Trophoblast cell (in vitro differentiated cells and primary cell): ENCODE data around the gene SMAP2.
"Not testable (repeated sequence)": the region's sequence is repeated elsewhere in the genome, so short reads cannot be mapped to it uniquely, and the experiment has no call there.

Experiments
- DNase-seq, 2 donors: peaks; one replicate each; pipeline ENCODE4 v3.0.0-alpha.2; 2016
- H2AFZ ChIP-seq: 2 replicates; pipeline ENCODE4 v1.6.1; 2013; ENCODE audit warnings: low read length, moderate library complexity, mild to moderate bottlenecking; ENCODE audit not compliant: insufficient read depth, poor library complexity
- H2AK5ac ChIP-seq: 2 replicates; pipeline ENCODE4 v1.6.1; 2013; ENCODE audit warnings: mild to moderate bottlenecking, low read length
- H2BK120ac ChIP-seq: 2 replicates; pipeline ENCODE4 v1.6.1; 2013; ENCODE audit warnings: low read length, mild to moderate bottlenecking, moderate library complexity; ENCODE audit not compliant: insufficient read depth, poor library complexity
- H2BK12ac ChIP-seq: 2 replicates; pipeline ENCODE4 v1.6.1; 2013; ENCODE audit warnings: mild to moderate bottlenecking, low read length, moderate library complexity
- H2BK5ac ChIP-seq: 2 replicates; pipeline ENCODE4 v1.6.1; 2013; ENCODE audit warnings: low read length, low read depth, moderate library complexity, mild to moderate bottlenecking; ENCODE audit not compliant: poor library complexity
- H3K14ac ChIP-seq: 2 replicates; pipeline ENCODE4 v1.6.1; 2013; ENCODE audit warnings: mild to moderate bottlenecking, low read length
- H3K18ac ChIP-seq: 2 replicates; pipeline ENCODE4 v1.6.1; 2013; ENCODE audit warnings: mild to moderate bottlenecking, low read length
- H3K23ac ChIP-seq: 2 replicates; pipeline ENCODE4 v1.6.1; 2013; ENCODE audit warnings: low read length
- H3K27ac ChIP-seq: 2 replicates; pipeline ENCODE4 v1.5.1; 2013; ENCODE audit warnings: low read depth, mild to moderate bottlenecking, inconsistent platforms, low read length, moderate library complexity
- H3K27me3 ChIP-seq: 2 replicates; pipeline ENCODE4 v1.6.1; 2013; ENCODE audit warnings: inconsistent platforms, mild to moderate bottlenecking, low read length, moderate library complexity; ENCODE audit not compliant: insufficient read depth
- H3K36me3 ChIP-seq, 2 experiments: 1 replicate in 1 of 2; 2 replicates in 1 of 2; pipeline ENCODE4 v1.6.1; 2013; ENCODE audit warnings: low read length in 2 of 2, mild to moderate bottlenecking in 2 of 2, moderate library complexity in 1 of 2; ENCODE audit not compliant: insufficient read depth in 2 of 2, control insufficient read depth in 1 of 2
- H3K4ac ChIP-seq: 2 replicates; pipeline ENCODE4 v1.6.1; 2013; ENCODE audit warnings: low read depth, mild to moderate bottlenecking, low read length, moderate library complexity
- H3K4me1 ChIP-seq, 2 experiments: 1 replicate in 1 of 2; 2 replicates in 1 of 2; pipeline ENCODE4 v1.6.1; 2013; ENCODE audit warnings: low read length in 2 of 2, mild to moderate bottlenecking in 2 of 2, moderate library complexity in 1 of 2; ENCODE audit not compliant: insufficient read depth in 2 of 2, control insufficient read depth in 1 of 2
- H3K4me2 ChIP-seq: 2 replicates; pipeline ENCODE4 v1.6.1; 2013; ENCODE audit warnings: inconsistent platforms, mild to moderate bottlenecking, low read length, moderate library complexity
- H3K4me3 ChIP-seq: 2 replicates; pipeline ENCODE4 v1.5.1; 2013; ENCODE audit warnings: mild to moderate bottlenecking, low read depth, low read length, inconsistent platforms
- H3K79me1 ChIP-seq: one replicate; pipeline ENCODE4 v1.6.1; 2013; ENCODE audit warnings: low read length
- H3K79me2 ChIP-seq: 2 replicates; pipeline ENCODE4 v1.6.1; 2013; ENCODE audit warnings: low read length, mild to moderate bottlenecking; ENCODE audit not compliant: control insufficient read depth, insufficient read depth, poor library complexity
- H3K9ac ChIP-seq: 2 replicates; pipeline ENCODE4 v1.6.1; 2013; ENCODE audit warnings: mild to moderate bottlenecking, low read length
- H3K9me3 ChIP-seq: 2 replicates; pipeline ENCODE4 v1.6.1; 2013; ENCODE audit warnings: low read depth, mild to moderate bottlenecking, control low read depth, inconsistent platforms, low read length; ENCODE audit not compliant: insufficient read depth
- H4K12ac ChIP-seq: 2 replicates; pipeline ENCODE4 v1.6.1; 2013; ENCODE audit warnings: low read depth, mild to moderate bottlenecking, low read length, moderate library complexity
- H4K8ac ChIP-seq: 2 replicates; pipeline ENCODE4 v1.6.1; 2013; ENCODE audit warnings: low read depth, mild to moderate bottlenecking, low read length, moderate library complexity
- H4K91ac ChIP-seq: one replicate; pipeline ENCODE4 v1.6.1; 2013; ENCODE audit warnings: low read depth, mild to moderate bottlenecking, low read length, moderate library complexity
- WGBS: extraction: QIAGEN DNeasy Blood & Tissue Kit; methylation state at CpG from one replicate; pipeline ENCODE4 v1.1.7; 2013; ENCODE audit warnings: missing lambda C conversion rate; ENCODE audit not compliant: insufficient read length, insufficient coverage; ENCODE audit errors: extremely low coverage; 5-methylcytosine and 5-hydroxymethylcytosine counted together

Gene SMAP2

DNA sequence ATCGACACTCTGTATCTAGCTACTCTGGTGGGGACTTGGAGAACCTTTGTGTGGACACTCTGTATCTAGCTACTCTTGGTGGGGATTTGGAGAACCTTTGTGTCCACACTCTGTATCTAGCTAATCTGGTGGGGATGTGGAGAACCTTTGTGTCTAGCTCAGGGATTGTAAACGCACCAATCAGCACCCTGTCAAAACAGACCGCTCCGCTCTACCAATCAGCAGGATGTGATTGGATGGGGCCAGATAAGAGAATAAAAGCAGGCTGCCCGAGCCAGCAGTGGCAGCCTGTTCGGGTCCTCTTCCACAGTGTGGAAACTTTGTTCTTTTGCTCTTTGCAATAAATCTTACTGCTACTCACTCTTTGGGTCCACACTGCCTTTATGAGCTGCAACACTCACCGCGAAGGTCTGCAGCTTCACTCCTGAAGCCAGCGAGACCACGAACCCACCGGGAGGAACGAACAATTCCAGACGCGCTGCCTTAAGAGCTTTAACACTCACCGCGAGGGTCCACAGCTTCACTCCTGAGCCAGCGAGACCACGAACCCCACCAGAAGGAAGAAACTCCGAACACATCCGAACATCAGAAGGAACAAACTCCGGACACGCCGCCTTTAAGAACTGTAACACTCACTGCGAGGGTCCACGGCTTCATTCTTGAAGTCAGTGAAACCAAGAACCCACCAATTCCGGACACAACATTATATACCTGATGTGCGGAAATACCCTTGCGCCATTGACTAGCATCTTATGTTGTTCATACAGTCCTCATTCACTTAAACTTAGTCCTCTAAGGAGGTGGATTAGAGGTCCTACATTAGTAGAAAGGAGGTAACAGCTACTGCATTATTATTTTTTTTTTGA lies 15.2 kb downstream of the SMAP2 start:
- not testable (repeated sequence) for H2BK12ac ChIP-seq, H3K27ac ChIP-seq, H3K9me3 ChIP-seq, H2AFZ ChIP-seq, H3K4me1 ChIP-seq, H3K79me2 ChIP-seq, H3K23ac ChIP-seq, H2AK5ac ChIP-seq, H2BK120ac ChIP-seq, H3K4me2 ChIP-seq, H4K91ac ChIP-seq, H3K36me3 ChIP-seq, H4K12ac ChIP-seq, H3K9ac ChIP-seq, H3K18ac ChIP-seq, H2BK5ac ChIP-seq, H3K4ac ChIP-seq, H3K27me3 ChIP-seq, DNase-seq, H3K4me3 ChIP-seq, H3K14ac ChIP-seq, H3K79me1 ChIP-seq, H4K8ac ChIP-seq
- WGBS = no CpG with 5 or more reads among the region's 28 CpGs

- no peak overlapping the region for H3K9ac ChIP-seq
- no peak overlapping the region for H4K12ac ChIP-seq
- no peak overlapping the region for H2AFZ ChIP-seq
- no peak overlapping the region for H2BK120ac ChIP-seq
- H3K36me3 ChIP-seq = no peaks in the 10 kb centered on the region
- H3K27me3 ChIP-seq = no peaks in the 10 kb centered on the region
- H3K4ac ChIP-seq = no peak overlapping the region
- no peak overlapping the region for H3K27ac ChIP-seq
- no peak overlapping the region for H3K18ac ChIP-seq
- no peak overlapping the region for H2BK5ac ChIP-seq
- no peaks in the 10 kb centered on the region for H3K79me2 ChIP-seq
- no peak overlapping the region for H3K4me3 ChIP-seq
- no peak overlapping the region for H4K8ac ChIP-seq
- no peak overlapping the region for H3K23ac ChIP-seq
- H4K91ac ChIP-seq = no peak overlapping the region
- no peaks in the 10 kb centered on the region for H3K9me3 ChIP-seq
- H2BK12ac ChIP-seq = no peak overlapping the region
- no CpG with 5 or more reads among the region's 3 CpGs for WGBS
- H2AK5ac ChIP-seq = no peak overlapping the region
- no peak overlapping the region for H3K4me2 ChIP-seq
- no peaks in the 10 kb centered on the region for H3K79me1 ChIP-seq
- no peak for DNase-seq
- H3K4me1 ChIP-seq = no peaks in the 10 kb centered on the region
- H3K14ac ChIP-seq = no peak overlapping the region
Measured at GRCh38 chr1:40389322-40389803, 15.8 kb downstream of the SMAP2 start.

GRCh38 chr1:40389871-40390560 lies 16.5 kb downstream of the SMAP2 start:
- WGBS = no CpG with 5 or more reads among the region's 4 CpGs

GRCh38 chr1:40390857-40391256 lies 17.3 kb downstream of the SMAP2 start:
- H2AFZ ChIP-seq = no peak overlapping the region
- no peaks in the 10 kb centered on the region for H3K27me3 ChIP-seq
- no peak overlapping the region for H3K4ac ChIP-seq
- no peak overlapping the region for H3K4me3 ChIP-seq
- H3K79me1 ChIP-seq = no peaks in the 10 kb centered on the region
- no peak overlapping the region for H2BK120ac ChIP-seq
- H3K27ac ChIP-seq = no peak overlapping the region
- no peak overlapping the region for H2BK12ac ChIP-seq
- H3K9ac ChIP-seq = no peak overlapping the region
- H2BK5ac ChIP-seq = no peak overlapping the region
- no peak overlapping the region for H3K4me2 ChIP-seq
- no peak overlapping the region for H4K12ac ChIP-seq
- no peak overlapping the region for H2AK5ac ChIP-seq
- no peak overlapping the region for H4K8ac ChIP-seq
- H3K18ac ChIP-seq = no peak overlapping the region
- no peaks in the 10 kb centered on the region for H3K79me2 ChIP-seq
- no peak for DNase-seq
- no peaks in the 10 kb centered on the region for H3K36me3 ChIP-seq
- WGBS = no CpG with 5 or more reads among the region's 3 CpGs
- H3K9me3 ChIP-seq = no peaks in the 10 kb centered on the region
- no peak overlapping the region for H3K14ac ChIP-seq
- no peak overlapping the region for H3K23ac ChIP-seq
- H3K4me1 ChIP-seq = no peaks in the 10 kb centered on the region
- H4K91ac ChIP-seq = no peak overlapping the region

More at GRCh38 chr1:40389871-40390560, 16.5 kb downstream of the SMAP2 start:
- Histone ChIP-seq H4K8ac (no peak overlapping the region), H3K79me1 (no peaks in the 10 kb centered on the region), H3K4me3 (no peak overlapping the region), H3K79me2 (no peaks in the 10 kb centered on the region), H4K12ac (no peak overlapping the region), H2BK12ac (no peak overlapping the region), H3K4me1 (no peaks in the 10 kb centered on the region), H3K14ac (no peak overlapping the region), H3K18ac (no peak overlapping the region), H3K23ac (no peak overlapping the region), H3K9ac (no peak overlapping the region), H2AFZ (no peak overlapping the region), H4K91ac (no peak overlapping the region), H3K36me3 (no peaks in the 10 kb centered on the region), H3K9me3 (no peaks in the 10 kb centered on the region), H2AK5ac (no peak overlapping the region), H2BK120ac (no peak overlapping the region), H3K4ac (no peak overlapping the region), H3K4me2 (no peak overlapping the region), H3K27ac (no peak overlapping the region), H3K27me3 (no peaks in the 10 kb centered on the region), H2BK5ac (no peak overlapping the region)
- peak in 1 of 2 donors; percentile 22 for DNase-seq
